ENCODE data around the gene FAM228B. TPM values are rescaled to one million over a fixed set of nuclear protein-coding genes. Genes with fewer than 3 reads are reported as not detected.

Gene FAM228B
- 5.5 TPM in 2 replicates for total RNA-seq

DNA sequence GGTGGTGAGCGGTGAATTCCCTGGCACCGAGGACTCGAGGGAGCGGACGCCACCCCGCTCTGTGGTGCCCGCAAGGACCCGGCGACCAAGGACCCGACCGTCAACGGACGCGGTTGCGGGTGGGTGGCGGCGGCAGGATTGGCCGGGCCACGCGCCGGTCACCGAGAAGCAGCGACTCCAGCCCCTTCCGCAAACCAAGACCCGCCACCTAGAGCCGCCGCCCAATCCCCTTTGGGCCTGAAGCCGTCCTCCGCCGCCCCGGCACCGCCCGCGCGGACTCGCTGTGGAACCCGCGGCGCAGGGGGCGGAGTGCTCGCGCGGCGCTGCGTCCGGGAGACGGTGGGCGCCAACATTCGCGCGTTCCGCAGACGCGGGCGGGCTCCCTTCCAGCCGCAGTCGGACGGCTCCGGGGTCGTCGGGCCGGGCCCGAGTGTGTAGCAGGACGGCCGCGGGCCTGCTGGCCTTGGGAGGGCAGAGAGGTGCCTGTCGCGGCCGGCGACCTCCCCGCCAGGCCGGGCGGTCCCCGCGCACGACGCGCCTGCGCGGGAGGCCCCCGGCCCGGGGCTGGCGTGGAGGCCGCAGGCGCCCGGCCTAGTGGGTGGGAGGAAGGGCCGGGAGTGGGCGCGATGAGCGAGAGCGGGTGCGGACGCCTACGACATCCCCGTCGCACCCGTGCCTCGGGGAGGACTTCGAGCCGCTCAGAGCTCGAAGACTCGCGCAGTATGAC is at the start of gene FAM228B, which contains the start of gene PFN4:
FAM228B (plus strand) TSS at position 275 of the 727 bp plus-strand sequence. CDS start 893 bp downstream, outside the sequence.
PFN4 (minus strand) TSS at position 140 of the 727 bp plus-strand sequence. CDS start 799 bp downstream, outside the sequence.

DNA sequence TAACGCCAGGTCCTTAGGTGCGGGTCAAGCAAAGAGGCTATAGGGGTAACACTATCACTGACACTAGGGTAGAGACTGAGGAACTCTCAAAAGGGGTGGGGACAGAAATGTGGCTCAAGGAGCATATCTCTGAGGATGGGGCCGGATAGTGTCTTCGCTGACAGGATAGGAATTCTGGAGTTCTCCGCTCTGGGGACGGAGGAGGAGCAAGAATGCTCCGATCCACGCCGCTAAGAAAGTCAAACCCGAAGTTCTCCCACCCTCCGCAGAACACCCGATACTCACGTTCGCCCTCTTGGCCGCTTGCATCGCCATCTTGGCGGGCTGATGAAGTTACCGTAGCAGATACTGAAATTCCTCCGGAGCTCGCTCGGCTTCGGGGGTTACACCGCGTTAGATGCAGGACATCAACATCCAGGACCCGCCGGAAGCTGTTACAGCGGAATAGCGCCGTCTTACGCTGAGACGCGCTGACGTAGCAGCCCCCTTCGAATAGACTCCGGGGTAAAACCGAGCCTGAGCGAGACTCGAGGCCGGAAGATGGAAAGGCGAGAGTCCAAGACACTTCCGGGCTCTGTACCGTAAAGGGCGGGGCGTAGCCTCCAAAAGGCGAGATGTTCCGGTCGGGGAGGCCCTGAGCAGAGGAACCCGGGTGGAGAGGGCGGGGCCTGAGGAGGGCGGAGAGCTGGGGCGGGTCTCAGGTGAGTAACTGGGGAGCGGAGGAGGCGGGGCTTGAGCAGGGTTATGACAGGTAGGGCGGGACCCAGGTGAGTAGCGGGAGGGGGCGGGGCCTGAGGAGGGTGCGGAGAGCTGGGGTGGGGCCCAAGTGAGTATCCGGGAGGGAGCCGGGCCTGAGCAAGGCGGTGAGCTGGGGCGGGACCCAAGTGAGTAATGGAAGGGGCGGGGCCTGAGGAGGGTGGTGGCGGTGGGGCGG is 47.1 kb upstream of the FAM228B start, which contains the start of gene SF3B6:
SF3B6 (minus strand) TSS at position 412 of the 934 bp plus-strand sequence; CDS start at position 315, 97 bp downstream.

GRCh38 chr2:24084386-24085199 is 38.7 kb upstream of the FAM228B start, which contains the start of gene TP53I3:
TSS of gene TP53I3 (minus strand) at chr2:24084834. CDS start at chr2:24084326, 508 bp downstream.

GRCh38 chr2:24174851-24175277 is 51.6 kb downstream of the FAM228B start, which contains the start of gene FAM228A:
TSS of gene FAM228A (plus strand) at chr2:24175053. CDS start at chr2:24175481, 428 bp downstream.

Other genes starting within 250 kb of the FAM228B start
- gene ATAD2B, start 196.3 kb upstream of the FAM228B start, total RNA-seq = 25.3 and 26.2 TPM in 2 replicates
- gene UBXN2A, start 183.0 kb upstream of the FAM228B start, total RNA-seq = 14.0 and 16.1 TPM in 2 replicates
- 0.14 TPM in 1 of 2 replicates, not detected in the other for gene MFSD2B, start 113.4 kb upstream of the FAM228B start, total RNA-seq
- gene WDCP, start 76.1 kb upstream of the FAM228B start, total RNA-seq = 16.2 and 18.5 TPM in 2 replicates
- 11.2 and 13.4 TPM in 2 replicates for gene FKBP1B, start 73.7 kb upstream of the FAM228B start, total RNA-seq
- 181 and 206 TPM in 2 replicates for gene SF3B6, start 47.1 kb upstream of the FAM228B start, total RNA-seq
- 51.3 and 56.0 TPM in 2 replicates for gene TP53I3, start 38.6 kb upstream of the FAM228B start, total RNA-seq
- 0.40 and 0.72 TPM in 2 replicates for gene PFN4, start 135 bp upstream of the FAM228B start, total RNA-seq
- 0.14 TPM in 1 of 2 replicates, not detected in the other for gene FAM228A, start 51.6 kb downstream of the FAM228B start, total RNA-seq
- 72.2 and 87.7 TPM in 2 replicates for gene ITSN2, start 237.1 kb downstream of the FAM228B start, total RNA-seq